Activated CD4-positive, alpha-beta T cell treated with anti-CD3 and anti-CD28 coated beads, Interleukin-2, amount 10 ng/mL, durations not matched to agents 7 days and 5 days (primary cell): ENCODE measurements around the gene NOD1. TPM values are rescaled to one million over a fixed set of nuclear protein-coding genes. Genes with fewer than 3 reads are reported as not detected.

Experiments used
- CTCF ChIA-PET: fragments of 350-600 bp; sonication (Branson Sonifier 250); formaldehyde crosslinking; loops from one replicate; lab custom pipeline; 2021; ENCODE audit warnings: antibody characterized with exemption; lab: Charles Lee
- POLR2A ChIA-PET: fragments of 350-600 bp; sonication (Branson Sonifier 250); formaldehyde crosslinking; loops from one replicate; lab custom pipeline; 2021; ENCODE audit warnings: antibody characterized with exemption; lab: Charles Lee
- DNase-seq: peaks from one replicate; pipeline ENCODE4 v3.0.0-alpha.2; 2020
- H3K27ac Mint-ChIP-seq: one replicate; pipeline ENCODE4 v1.8.0; 2021; ENCODE audit warnings: mild to moderate bottlenecking, moderate library complexity, mixed read lengths
- H3K27me3 Mint-ChIP-seq: one replicate; pipeline ENCODE4 v1.8.0; 2021; ENCODE audit warnings: mixed read lengths
- H3K36me3 Mint-ChIP-seq: one replicate; pipeline ENCODE4 v1.8.0; 2021; ENCODE audit warnings: low read depth, mixed read lengths
- H3K4me1 Mint-ChIP-seq: one replicate; pipeline ENCODE4 v1.8.0; 2021; ENCODE audit warnings: mixed read lengths
- H3K4me3 Mint-ChIP-seq: one replicate; pipeline ENCODE4 v1.8.0; 2021; ENCODE audit warnings: mild to moderate bottlenecking, moderate library complexity, mixed read lengths
- H3K9me3 Mint-ChIP-seq: one replicate; pipeline ENCODE4 v1.8.0; 2021; ENCODE audit warnings: mixed read lengths
- total RNA-seq, 2 experiments: library from RNA; stranded (reverse); gene quantifications; one replicate each; pipeline ENCODE4 v1.2.3, GENCODE V29; 2021

The NOD1 gene
- total RNA-seq, 2 experiments from 2014 or later: 17.0 to 21.1 TPM

DNA sequence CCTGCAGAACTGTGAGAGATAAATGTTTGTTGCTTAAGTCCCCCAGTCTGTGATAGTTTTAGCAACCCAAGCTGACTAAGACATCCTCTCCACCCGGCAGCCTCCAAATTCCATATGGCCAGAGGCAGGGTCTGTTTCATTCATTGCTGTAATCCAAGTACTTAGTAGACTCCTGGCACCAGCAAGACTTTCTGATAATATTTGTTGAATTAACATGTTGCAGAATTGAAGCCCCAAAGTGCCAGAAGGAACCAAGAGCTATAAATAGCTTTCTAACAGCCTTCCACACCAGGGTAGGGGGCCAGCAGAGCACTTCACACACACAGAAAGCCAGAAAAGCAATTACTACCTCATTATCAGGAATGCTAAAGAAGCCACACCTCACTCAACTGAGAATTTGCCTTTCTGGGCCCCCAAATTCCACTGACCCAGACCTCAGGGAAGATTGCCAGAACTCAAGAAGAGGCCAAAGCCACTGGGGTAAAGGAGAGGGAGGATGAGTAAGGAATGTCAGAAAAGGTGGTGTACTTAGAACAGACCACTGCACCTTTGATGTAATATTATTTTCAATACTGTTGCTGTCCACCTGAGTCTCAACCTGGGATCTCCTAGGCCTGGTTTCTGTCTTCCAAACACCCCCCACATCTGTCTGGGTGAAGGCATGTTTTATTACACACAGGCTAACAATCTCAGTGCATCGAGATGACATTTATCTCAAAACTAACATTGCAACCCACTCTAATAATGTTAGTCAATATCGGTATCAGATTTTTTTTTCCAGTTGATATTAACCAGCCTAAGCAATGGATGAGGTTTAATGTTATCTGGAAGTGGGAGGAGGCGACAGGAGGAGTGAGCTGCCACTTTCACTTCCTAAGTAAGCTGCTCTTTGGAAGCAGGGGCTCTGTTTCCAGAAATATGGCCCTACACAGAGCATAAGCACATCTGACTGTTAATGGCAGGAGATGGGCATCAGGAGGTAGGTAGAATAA is 5.5 kb downstream of the NOD1 start:
- H3K36me3 Mint-ChIP-seq: peaks cover 39% of the 10 kb centered on the region
- H3K27ac Mint-ChIP-seq: no peak overlapping the region
- H3K27me3 Mint-ChIP-seq: no peaks in the 10 kb centered on the region
- H3K4me1 Mint-ChIP-seq: peaks cover 90% of the 10 kb centered on the region
- DNase-seq: no peak
- H3K9me3 Mint-ChIP-seq: peaks cover 3% of the 10 kb centered on the region
- no peak overlapping the region for H3K4me3 Mint-ChIP-seq
- ChIA-PET POLR2A (no interaction called here), CTCF (interaction anchor here (1.9 kb wide), 1 partner anchor 19 kb away, joined by 4 read pairs; no protein-coding TSS in a partner anchor)

DNA sequence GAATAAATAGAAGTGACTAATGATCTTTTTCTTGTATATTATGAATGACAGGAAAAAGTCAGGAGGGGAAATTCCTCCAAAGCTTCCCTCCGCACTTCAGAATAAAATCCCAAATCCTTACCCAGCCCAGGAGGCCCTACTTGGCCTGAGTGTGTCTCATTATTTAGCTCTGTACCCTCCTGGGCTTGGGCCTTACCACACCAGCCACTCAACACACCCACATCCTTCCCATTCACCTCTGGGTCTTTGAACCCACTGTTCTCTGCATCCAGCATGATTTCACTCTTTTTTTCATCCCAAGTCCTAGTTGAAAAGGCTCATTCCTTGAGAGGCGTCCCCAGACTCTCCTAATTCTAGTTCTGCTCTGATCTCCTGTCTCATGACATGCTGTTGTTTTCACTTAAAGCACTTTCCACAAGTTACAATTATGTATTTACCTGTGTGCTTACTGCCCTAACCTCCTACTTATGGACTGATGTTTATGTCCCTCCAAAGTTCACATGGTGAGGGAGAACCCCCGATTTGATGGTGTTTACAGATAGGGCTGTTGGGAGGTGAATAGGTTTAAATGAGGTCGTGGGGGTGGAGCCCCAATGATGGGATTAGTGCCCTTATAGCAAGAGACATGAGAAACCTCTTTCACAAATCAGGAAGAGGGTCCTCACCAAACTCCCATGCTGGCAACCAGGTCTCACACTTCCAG is 6.4 kb downstream of the NOD1 start:
- Mint-ChIP-seq H3K4me3 (no peak overlapping the region), H3K36me3 (peaks cover 39% of the 10 kb centered on the region), H3K27me3 (no peaks in the 10 kb centered on the region), H3K27ac (no peak overlapping the region), H3K4me1 (peaks cover 89% of the 10 kb centered on the region), H3K9me3 (peaks cover 3% of the 10 kb centered on the region)
- ChIA-PET CTCF (interaction anchor here (0.5 to 1.9 kb wide), 3 partner anchors 19 to 210 kb away, joined by 3 to 4 read pairs (median 4); no protein-coding TSS in a partner anchor), POLR2A (no interaction called here)
- no peak for DNase-seq

DNA sequence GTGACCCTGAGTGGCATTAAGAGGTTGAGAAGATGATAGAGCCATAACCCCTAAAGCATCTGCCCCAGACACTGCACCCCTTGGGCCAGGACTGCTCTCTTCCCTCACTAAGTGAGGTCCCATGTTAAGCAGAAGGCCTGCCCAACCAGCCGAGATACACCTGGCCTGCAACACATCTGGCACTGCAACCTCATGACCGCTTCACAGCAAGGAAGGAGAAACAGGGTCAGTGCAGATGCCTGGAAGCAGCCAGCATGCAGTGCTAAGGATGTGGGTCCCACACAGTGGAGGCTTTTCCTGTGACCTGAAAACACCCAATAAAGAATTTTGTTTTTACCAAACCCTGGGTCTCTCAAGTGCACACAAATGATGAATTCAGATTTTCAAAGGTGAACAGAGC is 7.4 kb downstream of the NOD1 start:
- Mint-ChIP-seq H3K36me3 (peaks cover 38% of the 10 kb centered on the region), H3K27me3 (no peaks in the 10 kb centered on the region), H3K4me1 (peaks cover 82% of the 10 kb centered on the region), H3K4me3 (no peak overlapping the region), H3K27ac (peak overlapping the region; percentile 4), H3K9me3 (peaks cover 3% of the 10 kb centered on the region)
- DNase-seq: no peak
- POLR2A ChIA-PET: no interaction called here
- CTCF ChIA-PET: interaction anchor here (0.6 kb wide), 1 partner anchor 1270 kb away, joined by 5 read pairs; no protein-coding TSS in a partner anchor

DNA sequence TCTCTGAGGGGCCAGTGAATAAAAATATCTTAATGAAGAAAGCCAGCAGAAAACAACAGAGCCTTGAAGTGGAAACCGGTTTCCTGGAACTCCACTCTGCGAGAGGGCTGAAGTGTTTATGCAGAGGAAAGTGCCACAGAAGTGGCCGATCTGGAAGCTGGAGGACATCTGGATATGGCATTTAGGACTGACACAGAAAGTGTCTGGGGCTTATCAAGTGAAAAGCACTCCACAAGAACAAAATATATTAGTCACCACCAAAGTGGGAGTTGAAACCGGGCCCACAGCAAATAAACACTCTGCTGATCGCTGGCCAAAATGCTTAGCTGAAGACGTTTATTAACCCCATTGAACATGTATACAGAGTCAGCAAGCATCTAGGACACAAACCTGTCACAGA is 7.8 kb downstream of the NOD1 start:
- Mint-ChIP-seq H3K9me3 (peaks cover 3% of the 10 kb centered on the region), H3K27me3 (no peaks in the 10 kb centered on the region), H3K27ac (peak overlapping the region; percentile 31), H3K36me3 (peaks cover 35% of the 10 kb centered on the region), H3K4me1 (peaks cover 82% of the 10 kb centered on the region), H3K4me3 (no peak overlapping the region)
- ChIA-PET CTCF (no interaction called here), POLR2A (no interaction called here)
- no peak for DNase-seq

DNA sequence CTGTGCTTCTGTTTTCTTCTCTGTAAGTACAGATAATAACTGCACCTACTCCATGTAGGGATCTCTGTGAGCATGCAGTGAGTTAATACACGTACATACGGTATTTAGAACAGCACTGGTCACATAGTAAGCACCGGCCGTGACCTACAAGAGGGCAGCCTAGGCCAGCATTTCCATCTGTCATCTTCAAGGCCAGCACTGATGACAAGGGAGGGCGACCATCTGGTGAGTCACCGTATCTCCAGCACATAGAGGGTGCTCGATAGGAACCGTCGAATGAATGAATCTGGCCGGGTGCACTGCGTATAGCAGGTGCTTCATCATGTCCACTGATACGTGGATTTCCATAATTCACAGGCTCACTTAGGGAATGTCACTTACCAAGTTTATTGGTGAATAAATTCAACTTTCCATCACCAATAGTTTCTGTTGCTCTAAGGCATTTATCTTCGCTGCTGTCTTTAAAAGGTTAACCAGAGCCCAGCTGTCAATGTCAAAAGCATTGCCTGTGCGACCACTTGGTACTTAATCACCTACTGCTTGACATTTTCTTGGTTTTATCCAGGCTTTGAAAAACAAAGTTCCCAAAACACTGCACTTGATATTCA is 8.3 kb downstream of the NOD1 start:
- ChIA-PET CTCF (interaction anchor here (0.9 to 2.2 kb wide), 2 partner anchors 8 to 10 kb away, joined by 3 to 6 read pairs; partner anchors contain the start of gene NOD1), POLR2A (no interaction called here)
- Mint-ChIP-seq H3K9me3 (peaks cover 3% of the 10 kb centered on the region), H3K4me3 (no peak overlapping the region), H3K27me3 (no peaks in the 10 kb centered on the region), H3K27ac (peak overlapping the region; percentile 31), H3K4me1 (peaks cover 82% of the 10 kb centered on the region), H3K36me3 (peaks cover 34% of the 10 kb centered on the region)
- no peak for DNase-seq

DNA sequence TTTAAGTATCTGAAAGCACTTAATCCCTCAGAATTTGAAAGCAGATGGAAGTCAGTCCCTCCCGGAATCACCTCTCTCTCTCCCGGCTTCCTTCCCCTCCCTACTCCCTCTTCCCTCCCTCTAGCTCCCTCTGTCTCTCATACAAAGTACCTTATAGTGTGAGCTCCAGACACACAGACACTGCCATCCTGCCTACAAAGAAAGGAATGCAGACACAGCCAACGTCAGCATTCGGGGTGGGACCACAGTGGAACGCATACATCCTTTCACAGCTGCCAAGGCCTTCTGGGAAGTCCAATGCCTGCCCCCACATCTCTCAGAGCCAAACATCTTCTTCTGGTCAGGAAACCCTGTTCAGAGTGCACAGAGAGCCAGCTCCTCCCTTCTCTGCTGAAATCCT is 9.3 kb downstream of the NOD1 start:
- H3K4me1 Mint-ChIP-seq: peaks cover 81% of the 10 kb centered on the region
- DNase-seq: no peak
- H3K9me3 Mint-ChIP-seq: peaks cover 3% of the 10 kb centered on the region
- H3K27me3 Mint-ChIP-seq: no peaks in the 10 kb centered on the region
- ChIA-PET CTCF (interaction anchor here (0.9 to 2.2 kb wide), 2 partner anchors 9 kb away, joined by 3 to 6 read pairs; partner anchors contain the start of gene NOD1), POLR2A (no interaction called here)
- no peak overlapping the region for H3K27ac Mint-ChIP-seq
- H3K36me3 Mint-ChIP-seq: peaks cover 26% of the 10 kb centered on the region
- H3K4me3 Mint-ChIP-seq: no peak overlapping the region

DNA sequence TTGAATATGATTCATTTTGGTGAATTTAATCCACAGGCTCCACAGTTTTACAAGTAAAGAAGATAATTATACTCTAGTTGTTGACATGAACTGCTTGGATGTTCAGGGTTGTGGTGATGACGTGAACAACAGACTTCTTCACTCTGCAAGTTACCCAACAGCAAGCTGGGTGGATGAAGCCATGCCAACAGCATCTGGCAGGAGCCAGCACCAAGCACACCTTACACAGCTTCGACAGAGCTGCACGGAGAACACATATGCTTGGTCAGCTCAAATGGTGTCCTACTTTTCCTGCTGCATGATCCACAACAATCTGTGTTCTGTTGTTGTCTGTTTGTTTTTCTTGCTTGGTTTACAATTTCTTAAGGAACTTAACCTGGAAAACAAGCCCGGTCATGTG is 9.8 kb downstream of the NOD1 start:
- Mint-ChIP-seq H3K4me3 (no peak overlapping the region), H3K9me3 (peaks cover 3% of the 10 kb centered on the region), H3K4me1 (peaks cover 77% of the 10 kb centered on the region), H3K27me3 (no peaks in the 10 kb centered on the region), H3K36me3 (peaks cover 22% of the 10 kb centered on the region), H3K27ac (no peak overlapping the region)
- CTCF ChIA-PET: interaction anchor here (2.2 kb wide), 1 partner anchor 9 kb away, joined by 6 read pairs; the partner anchor contains the start of gene NOD1
- POLR2A ChIA-PET: no interaction called here
- DNase-seq: no peak

DNA sequence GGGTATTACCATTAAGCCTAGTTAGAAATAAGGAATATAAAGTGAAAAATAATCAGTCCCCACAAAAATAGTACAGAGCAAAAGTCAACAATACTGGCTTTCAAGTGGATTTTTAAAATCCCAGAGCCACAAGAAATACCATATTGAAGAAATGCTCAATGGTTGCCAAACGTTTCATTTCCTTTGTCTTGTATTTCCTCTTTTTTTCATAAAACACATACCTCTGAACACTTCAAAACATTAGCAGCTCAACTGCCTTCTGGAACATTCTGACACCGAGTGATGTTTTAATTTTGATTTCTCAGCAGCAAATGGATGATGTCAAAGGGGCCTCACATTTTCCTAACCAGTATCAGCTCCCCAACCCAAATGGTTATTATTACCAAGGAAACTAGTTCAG is 10.5 kb downstream of the NOD1 start:
- DNase-seq: no peak
- Mint-ChIP-seq H3K9me3 (peaks cover 3% of the 10 kb centered on the region), H3K4me1 (peaks cover 71% of the 10 kb centered on the region), H3K4me3 (no peak overlapping the region), H3K36me3 (peaks cover 21% of the 10 kb centered on the region), H3K27me3 (no peaks in the 10 kb centered on the region), H3K27ac (no peak overlapping the region)
- POLR2A ChIA-PET: no interaction called here
- CTCF ChIA-PET: interaction anchor here (1.2 kb wide), 1 partner anchor 8 kb away, joined by 3 read pairs; no protein-coding TSS in a partner anchor

DNA sequence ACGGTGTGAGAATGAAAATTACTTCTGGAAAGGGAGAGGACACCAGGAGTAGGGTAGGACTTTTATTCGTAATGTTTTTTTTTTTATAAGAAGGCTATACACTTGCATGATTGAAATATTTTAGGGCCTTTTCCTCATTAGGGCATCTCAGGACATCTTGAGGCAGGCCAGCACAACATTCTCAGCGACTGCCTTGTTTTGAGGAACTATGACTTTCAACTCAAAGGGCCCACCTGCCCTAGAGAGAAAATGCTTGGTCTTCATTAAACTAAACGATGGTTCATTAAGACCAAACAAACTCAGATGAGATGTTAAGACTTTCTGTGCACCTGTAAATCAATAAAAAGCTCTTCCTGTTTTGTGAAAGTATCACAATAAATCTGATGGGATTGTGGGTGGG is 11.3 kb downstream of the NOD1 start:
- H3K27ac Mint-ChIP-seq: no peak overlapping the region
- DNase-seq: no peak
- peaks cover 13% of the 10 kb centered on the region for H3K36me3 Mint-ChIP-seq
- ChIA-PET POLR2A (no interaction called here), CTCF (interaction anchor here (1.1 to 1.2 kb wide), 2 partner anchors 9 to 21 kb away, joined by 3 read pairs; no protein-coding TSS in a partner anchor)
- H3K4me3 Mint-ChIP-seq: no peak overlapping the region
- no peaks in the 10 kb centered on the region for H3K27me3 Mint-ChIP-seq
- no peaks in the 10 kb centered on the region for H3K9me3 Mint-ChIP-seq
- H3K4me1 Mint-ChIP-seq: peaks cover 64% of the 10 kb centered on the region

DNA sequence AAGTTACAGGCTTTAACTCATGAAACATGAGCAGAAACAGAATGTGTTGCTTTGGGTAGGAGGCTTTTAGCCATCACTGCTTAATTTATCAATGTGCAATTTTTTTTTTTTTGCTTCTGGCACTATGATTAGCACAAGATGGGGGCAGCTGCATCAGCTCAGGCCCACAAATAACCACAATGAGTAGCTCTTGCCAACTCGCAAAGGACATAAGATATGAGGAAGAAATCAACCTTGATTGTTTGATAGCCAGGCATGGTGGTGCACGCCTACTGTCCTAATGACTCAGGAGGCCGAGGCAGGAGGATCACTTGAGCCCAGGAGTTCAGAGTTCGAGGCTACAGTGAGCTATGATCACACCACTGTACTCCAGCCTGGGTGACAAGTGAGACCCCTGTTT is 12.3 kb downstream of the NOD1 start:
- CTCF ChIA-PET: interaction anchor here (1.1 to 1.6 kb wide), 3 partner anchors 20 to 80 kb away, joined by 3 to 4 read pairs (median 3); no protein-coding TSS in a partner anchor
- Mint-ChIP-seq H3K9me3 (no peaks in the 10 kb centered on the region), H3K4me3 (no peak overlapping the region), H3K4me1 (peaks cover 54% of the 10 kb centered on the region), H3K27ac (no peak overlapping the region), H3K36me3 (peaks cover 11% of the 10 kb centered on the region), H3K27me3 (no peaks in the 10 kb centered on the region)
- no peak for DNase-seq
- POLR2A ChIA-PET: no interaction called here

DNA sequence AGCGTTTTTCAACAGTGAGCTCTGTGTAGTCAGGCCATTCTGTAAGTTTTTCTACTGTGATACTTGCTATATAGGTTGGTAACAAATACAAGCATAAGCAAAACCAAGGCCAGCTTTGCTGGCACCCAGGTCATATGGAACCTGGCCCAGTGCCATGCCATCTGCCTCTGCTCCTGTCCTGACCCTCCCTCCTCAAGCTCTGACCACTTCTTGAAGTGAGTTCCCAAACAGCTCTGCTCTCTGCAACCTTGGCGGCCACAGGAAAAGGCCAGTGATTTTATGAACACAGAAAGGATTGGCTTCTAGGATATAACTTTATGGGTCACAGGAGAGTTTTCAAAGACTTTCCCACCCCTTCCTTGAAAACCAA is 12.8 kb downstream of the NOD1 start:
- DNase-seq: no peak
- H3K36me3 Mint-ChIP-seq: peaks cover 11% of the 10 kb centered on the region
- H3K27ac Mint-ChIP-seq: no peak overlapping the region
- no peaks in the 10 kb centered on the region for H3K27me3 Mint-ChIP-seq
- ChIA-PET POLR2A (no interaction called here), CTCF (interaction anchor here (0.9 to 1.6 kb wide), 3 partner anchors 8 to 80 kb away, joined by 3 to 4 read pairs (median 3); no protein-coding TSS in a partner anchor)
- H3K9me3 Mint-ChIP-seq: no peaks in the 10 kb centered on the region
- H3K4me1 Mint-ChIP-seq: peaks cover 49% of the 10 kb centered on the region
- H3K4me3 Mint-ChIP-seq: no peak overlapping the region
